Subcutaneous adipose tissue (tissue), 4 donors: Measurements from ENCODE around the gene ZFP36L2. TPM values are rescaled to one million over a fixed set of nuclear protein-coding genes. Genes with fewer than 3 reads are reported as not detected.

Source experiments
- CTCF ChIP-seq: fragments of 450-650 bp; IDR thresholded peaks from one replicate; pipeline ENCODE4 v1.5.1; 2016; ENCODE audit warnings: low read depth, mild to moderate bottlenecking, control low read depth, antibody characterized with exemption, moderate library complexity
- total RNA-seq, 4 donors: library from RNA; depleted of rRNA; stranded (reverse); fragments of >200 nt; gene quantifications; one replicate each; pipeline ENCODE4 v1.1.0, GENCODE V29; 2016

The ZFP36L2 gene
- total RNA-seq, 4 donors from 2014 or later = 124 to 232 (median 141) TPM

- TF ChIP-seq CTCF = no peak
Observed at GRCh38 chr2:43212931-43213330, 13.5 kb downstream of the ZFP36L2 start.

- no peak for TF ChIP-seq CTCF
Observed at GRCh38 chr2:43212216-43212835, 14.1 kb downstream of the ZFP36L2 start.

GRCh38 chr2:43210467-43211303 is 15.7 kb downstream of the ZFP36L2 start:
- no peak for TF ChIP-seq CTCF

DNA sequence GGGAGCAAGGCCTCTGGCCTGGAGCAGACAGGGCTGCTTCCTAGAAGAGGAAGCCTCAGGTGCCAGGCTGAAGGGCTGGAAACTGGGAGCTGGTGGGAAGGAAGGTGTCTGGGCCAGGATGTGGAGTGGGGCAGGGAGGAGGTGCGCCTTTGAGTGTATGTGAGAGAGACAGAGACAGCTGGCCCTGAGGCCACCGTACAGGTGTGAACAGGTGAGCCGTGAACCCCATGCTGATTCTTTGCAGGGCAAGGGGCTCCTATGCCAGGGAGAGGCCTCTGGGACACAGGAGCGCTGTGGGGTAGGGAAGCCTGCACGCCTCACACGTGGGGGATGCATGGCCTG is 16.3 kb downstream of the ZFP36L2 start:
- no peak for TF ChIP-seq CTCF

DNA sequence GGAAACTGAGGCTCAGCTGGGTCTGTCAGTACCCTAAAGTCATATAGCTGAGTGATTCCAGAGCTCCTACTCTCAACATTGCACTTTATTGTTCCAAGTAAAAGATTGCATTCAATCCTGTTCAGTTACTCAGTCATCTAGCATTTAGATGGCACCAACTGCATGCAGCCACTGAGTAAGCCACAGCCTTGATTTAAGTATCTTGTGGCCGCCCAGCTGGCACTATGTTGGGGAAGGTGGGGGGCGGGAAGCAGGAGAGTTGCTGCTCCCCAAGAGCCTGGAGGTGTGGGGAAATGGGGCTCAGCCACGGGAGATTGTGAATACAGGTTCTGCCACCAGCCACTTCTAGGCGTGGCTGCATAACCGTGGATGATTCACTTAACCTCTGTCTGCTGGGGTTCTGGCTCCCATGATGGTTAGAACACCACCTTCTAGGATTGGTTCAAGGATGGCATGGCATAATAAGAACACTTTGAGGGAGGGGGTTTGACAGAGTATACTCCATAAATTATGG is 17.1 kb downstream of the ZFP36L2 start:
- no peak for TF ChIP-seq CTCF

GRCh38 chr2:43207553-43208300 is 18.7 kb downstream of the ZFP36L2 start:
- TF ChIP-seq CTCF = no peak

GRCh38 chr2:43206602-43207001 is 19.8 kb downstream of the ZFP36L2 start:
- TF ChIP-seq CTCF = no peak
